Activated CD4-positive, CD25-positive, alpha-beta regulatory T cell treated with anti-CD3 and anti-CD28 coated beads, Interleukin-2, amount 50 U/mL, for 72 hours (primary cell): ENCODE results near the gene RDH11.

Experiments used
- DNase-seq: peaks from one replicate; pipeline ENCODE4 v3.0.0; 2021

The RDH11 gene

DNA sequence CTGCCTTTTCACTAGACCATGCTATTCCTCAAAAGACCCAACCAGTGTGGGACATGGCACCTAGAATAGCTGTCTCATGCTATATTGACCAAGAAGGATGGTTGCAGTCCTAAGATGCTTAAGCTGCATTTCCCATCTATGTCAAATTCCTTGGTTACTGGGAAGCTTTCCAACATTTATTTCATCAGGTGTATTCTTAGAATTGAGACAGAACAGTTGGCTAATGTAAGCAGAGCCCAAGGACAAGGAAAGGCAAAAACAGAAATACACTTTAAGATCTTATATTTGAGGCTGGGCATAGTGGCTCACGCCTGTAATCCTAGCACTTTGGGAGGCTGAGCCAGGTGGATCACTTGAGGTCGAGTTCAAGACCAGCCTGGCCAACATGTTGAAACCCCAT lies 51.1 kb downstream of the RDH11 start:
- DNase-seq: no peak

DNA sequence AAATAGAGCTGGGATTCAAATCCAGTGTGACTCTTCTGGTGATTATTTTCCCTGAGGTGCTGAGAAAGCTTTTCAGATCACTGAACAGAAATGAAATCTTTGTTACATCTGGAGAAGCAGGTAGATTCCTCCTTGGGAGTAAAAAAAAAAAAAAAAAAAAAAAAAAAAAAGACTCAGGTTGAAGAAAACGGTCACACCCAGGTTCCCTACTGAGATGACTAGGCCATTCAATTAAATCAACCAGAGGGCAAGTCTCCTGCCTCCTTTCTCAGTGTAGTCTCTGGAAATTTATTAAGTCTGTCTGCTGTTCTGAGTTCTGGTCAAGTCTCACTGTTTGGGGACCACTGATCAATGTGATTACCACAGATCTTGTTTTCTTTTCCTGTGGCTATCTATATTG lies 51.9 kb downstream of the RDH11 start:
- no peak for DNase-seq

DNA sequence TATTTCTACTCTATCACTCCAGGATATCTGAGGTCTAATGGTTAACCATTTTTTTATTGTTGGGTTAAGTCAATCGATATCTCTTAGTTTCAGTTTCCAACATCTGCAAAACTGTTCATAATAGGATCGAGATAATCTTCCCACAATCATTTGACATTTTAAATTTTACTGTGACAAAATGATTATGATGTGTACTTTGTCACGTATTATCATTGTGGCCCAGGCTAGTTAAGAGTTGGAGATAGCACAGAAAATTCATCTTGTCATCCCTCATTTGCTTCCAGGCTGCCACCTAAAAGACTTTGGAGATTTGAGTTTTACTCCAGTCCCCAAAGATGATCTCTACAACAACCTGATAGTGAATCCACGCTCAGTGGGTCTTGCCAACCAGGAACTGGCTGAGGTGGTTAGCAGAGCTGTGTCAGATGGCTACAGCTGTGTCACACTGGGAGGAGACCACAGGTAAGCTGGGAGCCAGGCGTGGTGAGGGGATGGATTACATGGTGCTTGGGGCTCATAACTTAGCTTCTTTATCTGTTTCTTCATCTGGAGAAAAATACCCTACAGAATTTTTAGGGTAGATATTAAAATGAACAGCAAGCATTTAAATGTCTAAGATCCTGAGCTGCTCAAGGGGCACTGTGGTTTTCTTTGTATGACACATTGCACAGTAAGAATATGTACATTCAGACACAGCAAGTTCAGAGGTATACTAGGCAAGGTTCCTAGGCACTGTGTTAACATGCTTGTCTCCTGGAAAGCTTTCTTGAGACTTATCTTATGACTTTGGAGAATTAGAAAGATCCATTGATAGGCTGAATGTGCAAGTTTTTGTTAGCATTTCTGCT lies 53.4 kb downstream of the RDH11 start:
- no peak for DNase-seq

DNA sequence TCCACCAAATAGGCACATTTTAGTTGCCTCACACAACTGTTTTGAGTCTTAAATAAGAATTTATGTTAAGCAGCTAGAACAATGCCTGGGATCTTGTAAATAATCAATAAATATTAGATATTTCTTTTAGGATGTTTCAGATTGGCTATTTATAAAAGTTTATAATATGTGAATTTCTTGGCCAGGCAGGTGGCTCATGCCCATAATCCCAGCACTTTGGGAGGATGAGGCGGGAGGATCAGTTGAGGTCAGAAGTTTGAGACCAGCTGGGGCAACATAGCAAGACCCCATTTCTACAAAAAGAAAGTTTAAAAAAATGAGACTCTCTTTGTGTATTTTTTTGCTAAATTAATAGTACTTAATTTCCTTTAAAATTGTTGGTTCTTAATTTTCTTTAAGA lies 54.1 kb downstream of the RDH11 start:
- no peak for DNase-seq

DNA sequence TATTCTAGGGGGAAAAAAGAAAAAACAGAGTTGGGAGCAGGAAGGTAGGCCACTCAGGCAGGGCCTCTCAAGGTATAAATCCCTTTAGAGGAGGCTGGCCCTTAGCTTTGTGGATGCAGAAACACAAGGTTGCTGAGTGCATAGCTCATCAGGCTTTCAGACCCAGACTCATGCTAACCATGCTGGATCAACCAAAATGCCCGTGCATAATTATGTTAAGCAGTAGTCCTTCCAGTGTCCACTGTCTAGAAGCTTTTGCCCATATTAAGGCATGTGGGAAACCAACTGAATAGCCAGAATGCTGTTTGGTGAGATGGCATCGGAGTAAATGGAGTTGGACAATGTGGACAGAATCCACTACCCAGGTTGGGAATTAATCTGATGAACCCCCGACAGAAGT lies 56.9 kb downstream of the RDH11 start:
- no peak for DNase-seq

DNA sequence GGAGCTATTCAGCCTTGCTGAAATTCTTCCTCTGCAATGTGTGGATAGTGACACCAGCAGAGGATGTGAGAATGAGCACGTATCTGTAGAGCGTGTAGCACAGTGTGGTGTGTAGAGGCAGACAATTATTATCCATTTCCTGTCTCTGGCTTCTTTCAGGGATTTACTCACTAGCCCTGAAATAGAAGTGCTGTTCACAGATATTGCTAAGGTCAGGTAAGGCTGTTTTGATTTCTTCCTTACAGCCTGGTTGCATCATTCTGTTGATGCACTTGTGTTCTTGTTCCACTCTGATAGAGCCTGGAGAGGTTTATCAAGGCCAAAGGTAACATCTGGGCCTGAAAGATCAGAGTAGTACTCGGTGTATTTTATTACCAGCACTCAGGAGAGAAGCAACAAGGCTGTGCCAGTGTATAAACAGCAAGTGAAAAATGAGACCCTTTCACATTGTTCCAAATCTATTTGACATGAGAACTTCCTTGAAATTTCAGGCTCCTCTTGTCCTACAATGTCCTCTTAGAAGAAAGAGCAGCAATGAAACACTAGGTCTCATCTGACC lies 59.1 kb downstream of the RDH11 start:
- no peak for DNase-seq

DNA sequence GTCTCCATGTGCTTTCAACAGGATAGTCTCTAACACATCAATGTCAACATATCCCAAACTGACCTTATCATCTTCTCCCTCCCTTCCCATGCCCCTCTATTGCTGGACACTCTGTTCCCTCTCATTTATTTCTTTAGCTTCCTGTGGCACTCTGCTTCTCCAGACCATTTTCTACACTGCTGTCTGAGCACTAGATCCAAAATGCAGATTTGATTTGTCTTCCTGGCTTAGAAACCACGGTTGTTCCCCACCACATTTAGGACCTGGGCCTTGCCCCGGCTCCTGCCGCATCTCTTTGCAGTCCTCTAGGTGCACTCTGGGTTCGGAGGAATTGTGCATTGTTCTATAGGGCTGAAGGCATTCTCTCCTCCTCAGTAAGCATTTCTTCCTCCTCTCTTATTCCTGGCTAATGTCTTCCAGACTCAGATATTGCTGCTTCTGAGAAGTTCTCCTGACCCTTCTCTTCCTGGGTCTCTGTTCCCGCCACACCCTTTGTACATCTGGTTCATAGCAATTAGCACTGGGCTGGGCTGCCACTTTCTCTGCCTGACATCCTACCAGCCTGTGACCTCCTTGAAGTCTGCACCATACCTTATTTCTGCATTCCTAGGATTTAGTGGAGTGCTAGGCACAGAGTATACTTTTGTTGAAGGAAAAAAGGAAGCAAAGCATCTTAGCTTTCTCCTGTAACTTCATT lies 62.0 kb downstream of the RDH11 start:
- no peak for DNase-seq

DNA sequence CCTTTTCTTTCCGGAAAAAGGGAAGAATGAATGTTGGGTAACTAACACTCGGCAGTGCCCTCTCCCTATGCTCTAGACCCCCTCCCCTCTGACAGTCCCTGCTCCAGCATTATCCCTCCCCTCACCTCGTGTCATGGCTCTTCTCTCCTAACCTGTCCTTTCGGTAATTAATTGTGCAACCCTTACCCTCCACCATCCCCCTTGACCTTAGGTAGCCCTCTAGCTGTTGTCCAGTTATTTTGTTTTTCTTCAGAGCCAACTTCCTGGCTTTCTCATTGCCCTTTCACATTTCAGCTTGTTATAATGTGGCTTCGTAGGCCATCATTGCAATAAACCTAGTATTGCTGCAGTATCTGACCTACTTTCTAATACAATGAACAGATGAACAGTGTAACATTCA lies 64.6 kb downstream of the RDH11 start:
- DNase-seq: no peak

DNA sequence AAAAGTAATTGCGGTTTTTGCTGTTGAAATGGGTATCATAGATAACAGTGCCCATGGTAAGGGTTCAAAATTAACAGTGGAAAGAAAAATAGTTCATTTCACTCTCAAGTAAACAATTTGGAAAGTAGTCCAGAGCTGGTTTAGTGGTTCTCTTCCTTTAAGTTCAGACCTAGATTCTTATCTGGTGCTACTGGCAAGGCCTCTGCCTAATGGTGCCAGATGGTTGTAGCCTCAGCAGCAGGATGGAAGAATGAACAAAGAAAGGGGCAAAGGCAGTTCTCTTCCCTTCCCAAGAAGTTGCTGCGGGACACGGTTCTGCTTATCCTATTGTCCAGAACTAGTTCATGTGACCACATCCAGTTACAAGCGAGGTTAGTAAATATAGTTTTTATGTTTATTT lies 65.4 kb downstream of the RDH11 start:
- DNase-seq: no peak

DNA sequence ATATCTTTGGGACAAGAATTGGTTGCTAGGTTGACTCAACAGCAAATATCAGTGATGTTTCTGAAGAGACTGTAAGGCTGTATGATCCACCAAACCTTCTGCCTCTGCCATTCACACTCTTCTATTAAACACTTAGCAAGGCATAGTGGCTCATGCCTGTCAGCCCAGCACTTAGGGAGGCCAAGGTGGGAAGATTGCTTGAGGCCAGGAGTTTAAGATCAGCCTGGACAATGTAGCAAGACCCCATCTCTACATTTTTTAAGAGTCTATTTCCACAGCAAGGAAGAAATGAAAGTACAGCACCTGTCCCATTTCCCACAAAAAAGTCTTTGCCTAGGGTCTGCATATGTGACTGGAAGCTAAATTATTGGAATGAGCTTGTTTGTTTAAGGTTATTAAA lies 68.0 kb downstream of the RDH11 start:
- no peak for DNase-seq
